Midbrain (tissue), 1 donor: ENCODE results near the gene HSD17B8.
A peak's percentile ranks its signal among the peaks of the same experiment; 100 is the strongest.

Source experiments
- DNase-seq: peaks from one replicate; lab custom pipeline; 2025; lab: John Stamatoyannopoulos, UW

The HSD17B8 gene

DNA sequence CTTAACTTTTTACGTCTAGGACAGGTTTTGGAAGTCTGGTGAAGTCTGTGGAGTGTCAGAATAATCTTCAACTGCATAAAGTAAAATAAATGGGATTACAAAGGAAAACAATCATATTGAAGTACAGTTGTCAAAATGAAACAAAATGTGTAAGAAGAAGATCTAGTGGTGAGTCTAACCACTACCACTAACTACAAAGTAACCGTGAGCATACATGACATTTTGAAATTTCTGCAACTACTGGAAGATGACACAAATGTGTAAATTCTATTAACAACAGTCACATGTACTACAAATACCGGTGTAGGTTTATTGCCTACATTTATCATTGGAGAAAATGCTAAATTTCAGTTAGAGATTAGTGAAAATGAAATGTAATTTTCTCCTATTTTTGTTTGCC, 37.5 kb downstream of the HSD17B8 start:
- DNase-seq: no peak

DNA sequence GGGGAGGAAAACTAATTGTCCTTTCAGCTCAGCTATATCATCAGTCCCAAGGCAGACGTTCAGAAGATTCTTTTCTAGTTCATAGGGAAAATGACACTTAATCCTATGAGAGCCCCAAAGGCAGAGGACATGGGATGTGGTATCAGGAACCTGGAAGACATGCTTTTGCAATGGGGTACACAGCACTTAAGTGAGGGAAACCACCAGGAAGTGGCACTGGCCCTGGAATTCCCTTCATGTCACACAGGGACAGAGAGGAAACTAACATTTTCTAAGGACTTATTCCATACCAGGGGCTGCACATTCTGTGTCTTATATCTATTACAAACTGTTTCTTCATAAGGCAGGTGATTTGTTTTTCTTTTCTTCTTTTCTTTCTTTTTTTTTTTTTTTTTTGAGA, 39.0 kb downstream of the HSD17B8 start:
- DNase-seq: no peak

DNA sequence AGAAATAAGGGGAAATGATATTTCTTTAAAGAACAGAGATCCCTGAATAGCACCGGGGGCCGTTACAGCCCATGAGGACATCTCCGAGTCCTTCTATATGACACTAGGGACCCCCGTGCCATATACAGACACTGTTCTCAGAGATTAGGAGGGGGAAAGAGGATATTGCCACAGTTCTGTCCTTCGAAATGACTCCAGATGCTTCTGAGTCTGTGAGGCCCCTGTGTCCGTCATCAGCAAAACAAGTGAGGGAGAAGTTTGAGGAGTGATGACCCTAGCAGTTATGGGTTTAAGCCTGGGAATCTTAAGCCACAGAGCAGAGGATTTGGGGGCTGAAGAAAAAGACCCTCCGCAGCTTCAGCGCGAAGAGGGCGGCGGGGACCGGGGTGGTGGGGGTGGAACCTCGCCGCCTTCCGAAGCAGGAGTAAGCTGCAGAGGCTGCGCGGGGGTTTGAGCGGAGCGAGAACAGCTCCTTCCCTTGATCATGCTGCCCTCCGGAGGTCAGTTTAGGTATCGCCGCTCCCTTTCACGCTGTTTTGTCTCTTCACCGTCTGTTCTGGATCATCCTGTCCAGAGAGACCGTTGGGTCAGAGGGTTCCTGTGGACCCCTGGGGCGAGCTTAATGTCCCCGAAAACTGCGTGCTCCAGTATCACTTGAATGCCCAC, 43.7 kb downstream of the HSD17B8 start:
- peak; percentile 89 for DNase-seq

- no peak for DNase-seq
Measured at GRCh38 chr6:33248643-33248931, 44.1 kb downstream of the HSD17B8 start.

GRCh38 chr6:33248932-33249731, 44.7 kb downstream of the HSD17B8 start:
- peak; percentile 99 for DNase-seq

GRCh38 chr6:33249732-33250630, 45.5 kb downstream of the HSD17B8 start:
- DNase-seq: no peak

- DNase-seq: no peak
Measured at GRCh38 chr6:33250731-33251130, 46.3 kb downstream of the HSD17B8 start.

DNA sequence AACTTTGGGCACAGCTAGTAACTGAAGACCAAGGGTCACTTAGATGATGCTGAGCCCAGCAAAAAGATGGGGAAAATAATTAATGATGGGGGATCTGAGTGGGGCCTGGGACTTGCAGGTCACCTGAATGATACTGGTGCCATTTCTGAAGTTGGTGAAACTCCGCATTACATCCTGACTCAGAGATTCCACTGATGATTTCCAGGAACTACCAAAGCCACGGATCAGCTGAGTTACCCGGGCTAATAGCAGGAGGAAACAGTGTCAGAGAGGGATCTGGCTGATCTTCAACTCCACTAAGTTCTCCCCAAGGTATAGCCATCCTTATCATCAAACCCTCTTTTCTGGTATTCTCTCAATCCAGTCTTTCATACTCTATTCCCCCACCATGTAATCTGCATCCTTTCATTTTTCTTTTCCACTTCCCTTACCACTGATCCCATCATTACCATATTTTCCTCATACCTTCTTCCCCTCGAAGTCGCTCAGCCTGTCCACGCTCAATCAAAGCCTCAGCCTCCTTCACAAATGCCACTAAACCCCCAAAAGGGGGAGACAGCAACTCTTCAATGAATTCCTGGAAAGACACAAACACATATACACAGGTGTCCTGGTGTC, 47.0 kb downstream of the HSD17B8 start:
- DNase-seq: no peak

DNA sequence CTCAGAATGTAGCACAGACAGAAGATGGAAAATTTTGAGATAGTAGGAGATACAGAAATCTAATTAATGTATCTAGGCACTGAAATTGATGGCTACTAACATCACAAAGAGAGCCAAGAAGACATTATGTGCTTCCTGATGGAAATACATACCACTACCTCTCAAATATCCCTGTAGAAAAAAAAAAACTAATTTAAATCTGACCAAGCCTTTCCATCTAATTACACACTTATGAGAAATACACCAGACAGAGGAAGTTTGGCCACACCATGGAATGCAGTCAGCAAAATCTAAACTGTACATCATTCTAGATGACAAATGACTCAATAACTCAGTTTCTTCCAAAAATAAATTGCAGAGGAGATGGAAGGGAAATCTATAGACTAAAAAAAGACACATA, 48.3 kb downstream of the HSD17B8 start:
- DNase-seq: no peak

DNA sequence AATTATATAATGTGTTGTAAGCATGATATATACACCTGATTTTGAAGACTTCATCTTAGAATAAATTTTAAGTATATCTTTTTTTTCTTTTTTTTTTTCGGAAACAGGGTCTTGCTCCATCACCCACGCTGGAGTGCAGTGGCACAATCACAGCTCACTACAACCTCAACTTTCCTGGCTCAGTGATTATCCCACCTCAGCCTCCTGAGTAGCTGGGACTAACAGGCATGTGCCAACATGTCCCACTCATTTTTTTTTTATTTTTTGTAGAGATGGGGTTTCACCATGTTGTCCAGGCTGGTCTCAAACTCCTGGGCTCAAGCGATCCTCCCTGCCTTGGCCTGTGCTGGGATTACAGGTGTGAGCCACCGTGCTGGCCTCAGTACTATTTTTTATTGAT, 50.1 kb downstream of the HSD17B8 start:
- DNase-seq: no peak
